T-helper 2 cell treated with Interferon-gamma antibody and Interleukin-4, amounts not matched to agents 100 ng/mL and 5 ng/mL, for 36 hours (primary cell): ENCODE measurements around the gene PRR13. TPM values are rescaled to one million over a fixed set of nuclear protein-coding genes. Genes with fewer than 3 reads are reported as not detected.

ENCODE experiments used
- intact Hi-C: fragments of 100-400 bp; cut with micrococcal nuclease; formaldehyde crosslinking; loops from one replicate; pipeline ENCODE4 v1.15.1; 2023
- total RNA-seq: library from RNA; stranded (reverse); gene quantifications from 2 replicates; pipeline ENCODE4 v1.2.3, GENCODE V29; 2022

The PRR13 gene
- total RNA-seq, 1 donor from 2014 or later: 189 TPM

DNA sequence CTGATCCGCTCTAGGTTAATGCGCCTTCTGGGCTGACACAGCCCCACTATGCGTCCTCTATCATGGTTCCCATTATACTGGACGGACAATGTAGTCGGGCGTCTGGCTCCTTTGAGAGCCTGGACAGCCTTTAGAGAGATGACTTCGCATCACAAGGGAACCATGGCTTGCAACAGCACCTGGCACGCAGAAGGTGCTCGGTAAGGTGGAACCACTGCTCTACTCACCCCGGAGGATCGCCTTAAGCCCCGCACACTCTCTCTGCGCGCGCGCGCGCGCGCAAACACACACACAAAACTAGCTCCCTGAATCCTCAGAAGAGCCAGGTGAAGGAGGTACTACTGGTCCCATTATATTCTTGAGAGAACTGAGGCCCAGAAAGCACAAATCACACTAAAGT, 50.7 kb downstream of the PRR13 start:
- intact Hi-C loops: no loop called here

DNA sequence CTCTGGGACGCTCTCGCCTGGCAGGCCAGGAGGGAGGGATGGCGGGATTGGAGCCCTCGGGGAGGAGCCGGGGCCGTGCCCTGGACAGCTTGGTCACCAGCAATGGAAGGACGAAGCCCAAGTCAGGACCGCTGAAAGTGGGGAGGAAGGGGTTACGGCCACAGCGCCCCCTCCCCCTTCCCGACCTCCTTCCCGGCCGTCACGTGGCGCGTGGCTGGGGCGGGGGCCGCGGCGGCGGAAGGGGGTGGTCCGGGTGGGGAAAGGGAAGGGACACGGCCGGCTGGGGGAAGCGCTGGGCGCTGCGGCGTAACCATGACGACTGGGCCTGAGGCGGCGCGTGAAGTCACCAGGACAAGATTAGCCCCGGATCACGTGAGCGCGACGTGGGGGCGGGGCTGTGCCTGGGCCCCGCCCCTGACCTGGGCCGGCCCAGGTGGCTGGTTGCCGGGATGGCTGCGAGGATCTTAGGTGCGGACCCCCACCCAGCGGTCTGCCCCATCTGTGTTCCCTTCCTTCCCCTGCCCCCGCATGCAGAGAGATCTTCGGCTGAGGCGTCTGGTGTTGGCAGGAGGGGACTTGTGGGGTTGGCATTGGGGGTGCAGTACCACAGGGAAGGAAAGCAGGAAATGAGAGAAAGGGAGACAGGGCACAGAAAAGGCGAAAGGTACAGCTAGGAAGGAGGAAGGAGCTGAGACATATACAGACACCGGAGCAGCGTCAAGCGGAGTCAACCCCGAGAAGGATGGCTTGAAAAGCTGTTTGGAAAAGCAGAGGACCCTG, 51.5 kb downstream of the PRR13 start:
- intact Hi-C loops: no loop called here

DNA sequence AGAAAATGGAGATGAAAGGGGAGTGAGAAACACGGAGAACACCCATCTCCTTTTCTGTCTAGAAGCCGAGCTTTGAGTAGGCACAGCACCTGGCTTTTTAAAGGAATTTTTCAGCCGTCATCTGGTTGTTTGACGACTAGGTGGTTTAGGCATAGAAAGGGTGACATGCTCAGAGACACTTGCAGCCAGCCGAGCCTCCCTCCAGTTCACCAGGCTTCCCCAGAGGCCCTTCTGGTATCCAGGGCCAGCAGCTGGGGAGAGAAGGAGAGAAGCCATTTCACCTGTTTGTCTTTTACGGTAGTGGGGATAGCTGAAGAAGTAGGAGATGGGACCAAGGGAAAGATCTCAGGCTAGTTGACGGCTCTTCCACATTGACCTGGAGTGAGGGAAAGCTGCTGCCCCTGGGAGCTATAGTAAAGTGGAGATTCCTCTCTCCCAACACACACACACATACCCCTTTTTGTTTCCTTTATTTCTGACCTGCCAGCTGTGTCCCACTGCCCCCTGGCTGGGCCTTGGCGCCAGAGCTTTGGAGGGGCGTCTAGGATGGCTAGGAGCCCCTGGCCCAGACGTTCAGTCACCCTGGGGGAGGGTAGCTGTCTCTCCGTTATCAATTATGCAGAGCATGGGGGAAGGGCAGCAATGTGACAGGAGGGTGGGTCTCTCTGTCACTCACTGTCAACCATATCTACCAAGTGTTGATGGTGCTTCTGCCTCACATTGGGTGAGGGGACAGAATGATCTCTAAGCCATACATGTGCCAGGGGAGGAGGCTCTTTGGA, 52.3 kb downstream of the PRR13 start:
- intact Hi-C loops: no loop called here

Other genes with a start within 250 kb of the PRR13 start
- 742 and 770 TPM in 2 replicates for gene ITGB7, start 234.5 kb upstream of the PRR13 start, total RNA-seq
- gene RARG, start 209.5 kb upstream of the PRR13 start, total RNA-seq: 47.6 and 49.0 TPM in 2 replicates
- 75.1 and 79.7 TPM in 2 replicates for gene ESPL1, start 173.4 kb upstream of the PRR13 start, total RNA-seq
- 287 and 296 TPM in 2 replicates for gene PFDN5, start 146.2 kb upstream of the PRR13 start, total RNA-seq
- 58.6 and 64.5 TPM in 2 replicates for gene MYG1, start 142.0 kb upstream of the PRR13 start, total RNA-seq
- gene AAAS, start 120.1 kb upstream of the PRR13 start, total RNA-seq: 74.0 and 79.3 TPM in 2 replicates
- gene SP7, start 105.4 kb upstream of the PRR13 start, total RNA-seq: not detected in 2 replicates
- 80.0 TPM in 2 replicates for gene SP1, start 61.6 kb upstream of the PRR13 start, total RNA-seq
- gene AMHR2, start 17.9 kb upstream of the PRR13 start, total RNA-seq: 0.14 TPM in 1 of 2 replicates, not detected in the other
- gene PCBP2, start 10.4 kb downstream of the PRR13 start, total RNA-seq: 812 and 834 TPM in 2 replicates
- gene MAP3K12, start 57.7 kb downstream of the PRR13 start, total RNA-seq: 20.4 and 25.0 TPM in 2 replicates
- gene TARBP2, start 59.5 kb downstream of the PRR13 start, total RNA-seq: 41.2 and 43.8 TPM in 2 replicates
- gene NPFF, start 65.8 kb downstream of the PRR13 start, total RNA-seq: not detected in 2 replicates
- 30.7 and 35.5 TPM in 2 replicates for gene ATF7, start 184.6 kb downstream of the PRR13 start, total RNA-seq
- 343 and 345 TPM in 2 replicates for gene ATP5MC2, start 234.3 kb downstream of the PRR13 start, total RNA-seq